T-helper 1 cell (primary cell): Measurements from ENCODE around the gene PLEKHG5.
"Not testable (repeated sequence)": the region's sequence is repeated elsewhere in the genome, so short reads cannot be mapped to it uniquely, and the experiment has no call there.

ENCODE experiments used
- DNase-seq, 5 donors: peaks; one replicate each; pipeline ENCODE4 v3.0.0-alpha.2; 2012 to 2020

The PLEKHG5 gene

DNA sequence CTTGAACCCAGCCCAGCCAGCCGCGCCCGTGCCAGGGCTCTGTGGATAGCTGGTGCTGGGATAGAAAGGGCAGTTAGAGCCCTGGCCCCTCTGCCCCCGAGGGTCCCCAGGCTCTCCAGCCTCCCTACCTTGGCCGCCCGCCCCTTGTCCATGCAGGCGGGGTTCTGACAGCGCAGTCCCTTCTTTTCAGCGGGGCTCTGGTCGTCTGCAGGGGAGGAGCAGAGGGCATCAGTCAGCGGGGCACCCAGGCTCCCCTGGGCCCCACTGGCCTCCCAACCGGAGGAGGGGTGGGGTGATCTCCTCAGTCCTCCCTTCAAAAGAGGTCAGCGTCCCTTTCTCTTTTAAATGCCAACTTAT is 4.9 kb upstream of the PLEKHG5 start:
- DNase-seq: no peak

DNA sequence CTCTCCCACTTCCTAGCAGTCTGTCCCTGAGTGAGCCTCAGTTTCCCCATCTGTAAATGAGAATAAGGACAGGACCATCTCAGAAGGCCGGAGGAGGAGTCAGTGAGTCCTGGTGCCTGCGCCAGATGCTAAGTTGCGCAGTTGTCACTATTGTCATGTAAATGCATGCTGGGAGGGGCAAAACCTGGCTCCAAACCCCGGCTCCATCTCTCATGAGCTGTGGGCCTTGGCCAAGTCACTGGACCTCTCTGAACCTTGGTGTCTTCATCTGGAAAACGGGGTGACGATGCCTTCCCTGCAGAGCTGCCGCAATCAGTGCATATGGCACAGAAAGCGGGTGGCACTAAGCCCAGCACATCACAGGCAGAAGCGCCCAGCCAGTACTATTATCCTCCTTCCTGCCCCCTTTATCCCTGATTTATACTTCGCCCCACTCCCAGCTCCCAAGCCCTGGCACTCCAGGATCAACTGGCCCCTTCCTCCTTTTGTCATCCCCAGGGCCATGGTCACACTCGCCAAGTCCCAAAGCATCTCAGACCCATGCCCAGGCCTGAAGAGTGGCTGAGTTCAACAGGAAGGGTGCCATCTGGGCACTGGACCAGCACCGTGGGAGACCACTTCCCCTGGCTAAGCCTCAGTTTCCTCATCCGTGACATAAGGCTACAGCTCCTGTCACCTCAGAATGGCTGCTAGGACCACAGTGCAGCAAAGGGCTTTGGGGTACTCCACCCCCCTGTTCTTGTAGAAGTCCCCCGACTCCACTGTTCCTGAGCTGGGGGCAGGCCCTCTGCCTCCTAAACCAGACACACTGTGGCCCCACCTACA is 4.3 kb upstream of the PLEKHG5 start:
- DNase-seq: no peak

DNA sequence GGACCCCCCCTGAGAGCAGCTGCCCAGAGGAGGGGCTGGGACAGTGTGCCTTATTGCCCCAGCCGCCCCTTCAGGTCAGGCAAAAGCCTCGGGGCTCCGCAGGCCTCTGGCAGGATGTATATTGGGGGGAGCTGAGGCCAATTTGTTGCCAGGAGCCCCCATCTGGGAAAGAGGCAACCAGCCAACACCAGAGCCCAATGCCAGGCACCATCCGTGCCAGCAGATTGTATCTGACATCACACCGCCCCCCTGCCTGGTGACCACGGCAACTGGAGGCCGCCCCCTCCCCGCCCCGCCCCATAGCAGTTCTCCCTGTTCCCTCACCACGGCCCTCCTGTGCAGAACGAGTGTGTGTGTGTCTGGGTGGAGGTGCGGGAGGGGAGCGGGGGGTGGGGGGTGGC is 3.6 kb upstream of the PLEKHG5 start:
- DNase-seq: no peak

DNA sequence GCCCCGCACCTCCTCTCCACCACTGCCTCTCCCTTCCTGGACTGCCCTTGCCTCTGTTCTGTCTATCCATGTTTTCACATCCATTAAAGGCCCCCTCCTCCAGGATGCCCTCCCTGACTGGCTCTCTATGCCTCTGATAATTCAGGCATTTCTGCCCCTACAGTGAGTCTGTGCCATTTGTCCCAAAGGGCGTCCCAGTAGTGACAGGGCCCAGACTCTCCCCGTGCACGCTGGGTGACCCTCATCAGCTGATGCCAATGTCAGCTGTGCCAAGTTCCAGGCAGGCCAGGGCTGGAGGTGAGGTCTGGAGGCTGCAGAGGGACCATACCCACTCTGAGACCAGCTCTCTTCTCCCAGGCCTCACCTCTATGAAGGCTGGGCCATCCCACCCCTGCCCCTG is 3.2 kb upstream of the PLEKHG5 start:
- DNase-seq: no peak

DNA sequence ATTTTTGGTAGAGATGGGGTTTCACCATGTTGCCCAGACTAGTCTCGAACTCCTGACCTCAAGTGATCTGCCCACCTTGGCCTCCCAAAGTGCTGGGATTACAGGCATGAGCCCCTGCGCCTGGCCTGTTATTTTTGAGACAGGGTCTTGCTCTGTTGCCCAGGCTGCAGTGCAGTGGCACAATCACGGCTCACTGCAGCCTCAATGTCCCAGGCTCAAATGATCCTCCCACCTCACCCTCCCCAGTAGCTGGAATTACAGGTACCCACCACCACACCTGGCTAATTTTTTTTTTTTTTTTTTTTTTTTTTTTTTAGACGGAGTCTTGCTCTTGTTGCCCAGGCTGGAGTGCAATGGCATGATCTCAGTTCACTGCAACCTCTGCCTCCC is 2.4 kb upstream of the PLEKHG5 start:
- DNase-seq: not testable (repeated sequence)

DNA sequence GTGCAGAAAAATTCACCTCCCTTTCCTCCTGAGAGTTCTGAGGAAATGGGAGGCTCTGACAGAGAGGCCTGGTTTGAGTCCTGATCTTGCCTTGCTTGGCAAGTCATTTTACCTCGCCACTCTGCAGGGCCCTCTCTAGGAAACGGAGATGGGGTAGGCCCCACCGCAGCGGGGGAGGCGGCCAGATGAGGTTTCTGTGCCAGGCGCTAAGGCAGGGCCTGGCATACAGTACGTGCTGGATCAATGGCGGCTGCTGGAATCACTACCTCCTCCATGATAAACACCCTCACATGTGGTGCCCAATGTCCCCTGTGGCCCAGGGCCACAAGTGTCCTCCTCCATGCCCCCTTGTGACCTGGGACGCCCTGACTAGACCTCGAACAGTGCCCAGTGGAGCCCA is 499 bp upstream of the PLEKHG5 start:
- no peak for DNase-seq

DNA sequence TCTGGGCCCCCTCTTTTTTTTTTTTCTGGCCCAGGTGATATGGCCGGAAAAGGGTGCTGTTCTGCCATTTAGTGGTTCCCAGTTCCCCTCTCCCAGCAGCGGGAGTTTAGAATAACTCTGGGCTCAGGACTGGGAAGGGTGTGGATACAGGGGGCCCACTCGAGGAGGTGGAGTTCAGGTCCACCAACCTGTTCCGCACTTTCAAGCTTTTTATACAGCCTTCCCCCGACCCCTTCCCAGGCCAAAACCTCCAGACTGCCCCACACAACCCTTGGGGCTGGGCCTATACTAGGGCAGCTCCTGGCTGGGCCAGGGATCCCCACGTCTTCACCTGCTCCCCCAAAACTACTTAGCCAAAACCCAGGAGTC is 402 bp downstream of the PLEKHG5 start:
- no peak for DNase-seq

DNA sequence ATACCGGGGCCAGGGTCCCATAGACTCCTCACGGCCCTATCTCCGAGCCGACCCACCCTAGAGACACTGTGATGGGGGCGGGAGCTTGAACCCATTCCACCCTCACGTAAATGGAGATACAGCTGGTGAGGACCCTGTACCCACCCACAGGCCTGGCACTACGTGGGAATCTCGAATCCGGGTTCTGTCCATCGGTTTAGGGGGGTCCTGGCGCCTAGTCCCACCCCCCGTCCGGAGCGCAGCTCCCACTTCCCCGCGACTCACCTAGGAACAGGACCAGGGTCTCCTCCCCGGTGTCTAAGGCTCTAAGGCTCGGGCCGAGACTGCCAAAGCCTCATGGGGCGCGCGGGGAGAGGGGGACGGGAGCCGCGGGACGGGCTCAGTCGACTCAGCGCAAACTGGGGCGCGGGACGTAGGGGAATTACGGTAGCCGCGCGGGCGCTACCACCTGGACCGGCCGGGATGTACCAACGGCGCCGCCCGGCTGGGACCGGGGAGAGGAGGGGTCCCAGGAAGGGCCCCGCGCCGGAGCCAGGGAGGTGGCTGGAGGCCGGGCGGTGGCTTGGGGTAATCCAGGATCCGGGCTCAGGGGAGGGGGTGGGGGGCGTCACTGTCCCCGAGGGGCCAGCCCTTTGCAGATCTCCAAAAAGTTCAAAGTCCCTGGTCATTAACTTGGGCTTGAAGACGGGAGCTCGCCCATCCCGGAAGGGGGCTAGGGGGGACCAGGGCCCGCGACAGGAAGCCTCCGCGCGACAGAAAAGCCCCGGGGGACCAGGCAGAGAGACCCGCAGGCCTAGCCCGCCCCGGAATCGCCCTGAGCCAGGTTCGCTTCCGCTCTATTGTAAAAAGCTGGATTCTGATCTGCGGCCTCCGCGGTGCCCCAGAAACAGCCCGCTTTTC is 1.0 kb downstream of the PLEKHG5 start:
- peak in 3 of 5 donors; percentile 31 to 81 (median 33) for DNase-seq

DNA sequence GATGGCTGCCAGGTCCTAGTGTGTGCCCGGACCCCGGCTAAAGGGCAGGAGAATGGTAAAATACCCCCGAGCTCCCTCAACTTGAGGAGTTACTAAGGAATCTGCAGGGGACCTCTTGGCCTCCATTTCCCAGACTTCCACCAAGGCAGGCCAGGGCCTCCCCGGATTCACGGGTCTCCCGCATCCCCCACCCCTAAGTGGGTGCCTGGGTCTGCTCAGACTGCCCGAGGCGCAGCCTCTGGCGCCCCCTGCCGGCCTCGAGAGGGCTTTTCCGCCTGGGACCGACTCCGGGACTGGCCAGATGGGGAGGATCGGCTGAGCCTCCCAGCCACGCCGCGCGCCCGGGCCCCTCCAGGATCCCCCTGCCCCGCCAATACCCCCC is 1.7 kb downstream of the PLEKHG5 start:
- DNase-seq: peak; percentile 48 to 83 (median 68)

DNA sequence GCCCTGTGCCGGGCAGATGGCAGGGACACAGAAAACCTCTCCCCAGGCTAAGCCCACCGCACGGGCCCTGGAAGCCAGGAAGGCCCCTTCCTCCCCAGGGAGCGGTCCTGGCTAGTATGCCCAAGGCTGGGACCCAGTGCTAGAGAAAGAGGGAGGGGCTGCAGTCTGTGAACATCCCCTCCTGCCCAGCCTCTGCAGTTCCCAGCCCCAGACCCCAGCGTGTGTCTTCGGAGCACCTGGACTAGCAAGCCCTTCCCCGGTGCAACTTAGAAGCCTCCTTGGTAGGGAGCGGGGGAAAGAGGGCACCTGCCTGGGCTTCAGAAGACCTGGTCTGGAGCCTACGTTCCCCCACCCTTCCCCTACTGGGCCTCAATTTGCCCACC is 2.1 kb downstream of the PLEKHG5 start:
- no peak for DNase-seq

DNA sequence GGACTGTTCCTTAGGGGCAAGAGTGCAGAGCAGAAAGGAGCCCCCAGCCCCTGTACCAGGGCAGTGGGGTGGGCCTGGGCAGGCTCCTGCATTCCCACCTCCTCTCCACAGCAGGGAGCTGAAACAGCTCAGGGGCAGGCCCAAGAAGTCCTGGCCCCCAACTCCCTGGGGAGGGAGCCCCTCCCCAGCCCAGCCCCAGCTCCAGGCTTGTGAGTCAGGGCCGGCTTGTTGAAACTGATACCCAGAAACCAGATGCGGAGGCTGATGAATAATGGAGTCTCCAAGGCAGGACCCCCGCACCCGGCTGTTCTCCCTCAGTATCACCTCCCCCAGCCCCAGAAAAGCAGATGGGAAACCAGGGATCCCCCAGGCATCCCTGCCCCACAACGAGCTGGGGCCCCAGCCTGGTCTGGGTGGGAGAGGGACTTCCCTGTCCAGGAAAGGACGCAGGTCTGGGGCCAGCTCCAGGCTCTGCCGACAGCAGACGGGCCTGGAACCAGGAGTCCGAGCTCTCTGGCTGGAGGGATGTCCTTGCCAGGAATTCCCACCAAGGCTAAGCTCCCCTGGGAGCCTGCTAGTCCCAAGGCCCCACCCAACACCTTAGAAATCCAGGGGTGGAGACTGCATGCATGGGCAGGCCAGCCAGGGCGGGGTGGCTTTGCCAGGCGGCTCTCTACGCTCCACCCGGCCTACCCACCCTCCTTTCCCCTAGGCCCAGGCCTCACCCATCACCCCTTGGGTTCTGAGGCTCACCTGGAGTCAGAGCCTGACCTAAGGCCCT is 2.7 kb downstream of the PLEKHG5 start:
- no peak for DNase-seq

DNA sequence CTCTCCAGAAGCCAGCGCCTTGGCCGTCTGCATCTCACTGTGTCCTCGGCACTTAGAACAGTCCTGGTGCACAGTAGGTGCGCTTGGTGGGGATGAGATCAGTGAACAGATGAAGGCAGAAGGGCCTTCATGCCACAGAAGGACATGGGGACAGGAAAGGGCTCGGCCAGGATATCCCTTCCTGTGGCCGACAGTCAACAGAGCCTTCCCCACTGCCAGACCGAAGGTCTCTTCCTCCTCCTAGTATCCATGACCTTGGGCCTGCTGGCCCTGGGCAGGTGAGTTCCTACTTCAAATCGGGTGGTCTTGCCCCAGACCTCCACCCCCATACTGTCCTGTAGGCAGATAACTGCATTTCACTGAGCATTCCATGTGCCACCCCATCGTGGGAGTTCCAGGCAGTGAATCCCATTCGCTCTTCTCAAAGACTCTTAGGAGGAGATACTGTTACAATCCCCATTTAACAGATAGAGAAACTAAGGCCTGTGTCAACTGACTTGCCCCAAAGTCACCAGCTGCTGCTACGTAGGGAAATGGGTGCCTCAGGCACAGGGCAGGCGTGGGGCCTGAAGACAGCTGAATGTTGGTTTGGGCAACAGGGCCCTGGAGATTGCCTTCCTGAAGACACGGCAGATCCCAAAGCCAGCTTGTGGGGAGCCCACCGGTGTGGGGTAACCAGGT is 3.5 kb downstream of the PLEKHG5 start:
- DNase-seq: no peak

DNA sequence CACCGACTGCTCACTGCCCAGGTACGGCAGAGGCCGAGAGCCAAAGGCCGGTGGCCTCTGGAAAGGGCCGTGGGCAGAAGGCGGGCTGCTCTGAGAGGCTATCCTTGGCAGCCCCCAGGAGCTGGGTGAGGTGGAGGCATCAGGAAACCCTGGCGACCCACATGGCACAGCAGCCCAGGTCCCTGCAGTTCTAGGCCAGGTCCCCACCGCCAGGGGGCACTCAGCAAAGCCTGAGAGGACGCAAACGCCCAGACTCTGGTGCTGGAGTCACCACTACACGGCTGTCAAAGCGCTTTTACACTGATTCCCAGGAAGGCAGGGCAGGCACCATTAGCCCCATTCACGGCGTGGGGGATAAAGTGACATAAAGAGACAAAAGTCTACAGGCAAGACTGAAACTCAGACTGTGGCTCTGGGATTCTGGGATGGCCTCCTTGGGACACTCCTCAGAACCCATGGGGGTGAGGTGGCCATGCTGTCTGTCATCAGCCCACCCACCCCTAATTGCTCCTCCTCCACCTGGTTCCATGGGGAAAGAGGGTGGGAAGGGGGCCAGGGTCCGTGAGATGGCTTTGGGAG is 4.9 kb downstream of the PLEKHG5 start:
- peak; percentile 61 to 85 (median 78) for DNase-seq

DNA sequence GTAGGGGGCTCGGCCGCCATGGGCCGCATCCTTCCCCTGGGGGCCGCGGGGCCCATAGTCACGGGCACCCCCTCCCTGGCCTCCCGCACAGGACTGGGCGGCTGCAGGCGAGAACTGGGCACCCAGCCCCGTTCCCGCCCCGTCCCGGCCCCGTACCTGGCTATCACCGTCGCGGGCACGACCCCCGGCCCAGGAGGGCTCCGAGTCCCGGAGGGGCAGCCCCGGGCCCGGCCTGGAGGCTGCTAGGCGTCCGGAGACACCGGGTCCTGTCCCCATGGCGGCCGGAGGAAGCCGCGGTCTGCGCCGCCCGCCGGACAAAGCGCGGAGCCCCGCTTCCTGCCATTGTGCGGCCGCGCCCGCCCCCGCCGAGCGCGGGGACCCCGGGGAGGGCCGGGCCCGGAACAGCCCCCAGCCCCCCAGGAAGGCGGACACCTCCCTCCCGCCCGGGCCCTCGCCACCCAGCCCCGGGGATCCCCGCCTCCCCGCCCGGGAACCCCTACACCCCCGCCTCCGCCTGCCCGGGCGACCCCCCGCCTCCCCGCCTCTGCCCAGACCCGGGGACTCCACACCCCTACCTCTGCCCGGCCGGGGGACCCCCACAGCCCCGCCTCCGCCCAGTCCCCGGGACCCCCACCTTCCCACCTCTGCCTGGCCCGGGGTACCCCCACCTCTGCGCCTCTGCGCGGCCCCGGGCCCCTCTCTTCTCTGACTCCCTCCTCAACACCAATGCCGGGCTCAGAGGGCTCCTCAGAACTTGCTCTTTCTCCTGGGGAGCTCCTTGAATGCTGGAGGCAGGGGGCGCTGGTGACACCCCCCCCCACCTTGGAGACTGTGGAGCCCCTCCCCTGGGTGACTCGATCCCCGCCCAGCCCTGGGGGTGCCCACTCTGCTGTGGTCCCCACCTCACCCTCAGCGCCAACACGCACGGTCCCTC is 6.0 kb downstream of the PLEKHG5 start:
- DNase-seq: no peak

DNA sequence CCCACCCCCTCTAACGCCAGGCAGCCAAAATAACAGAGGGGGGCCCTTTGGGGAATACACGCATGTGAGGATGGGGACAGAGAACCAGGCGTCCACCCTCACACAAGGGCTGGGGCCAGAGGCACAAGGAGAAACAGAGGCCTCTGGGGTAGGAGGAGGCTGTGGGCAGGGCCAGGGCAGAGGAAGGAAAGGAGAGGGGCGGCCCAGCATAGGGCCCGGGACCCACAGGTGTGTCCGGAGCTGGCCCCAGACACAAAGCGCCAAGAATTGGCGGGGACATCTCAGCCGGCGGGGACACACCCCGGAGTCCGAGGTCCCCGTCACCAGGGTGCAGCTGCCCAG is 6.7 kb downstream of the PLEKHG5 start:
- DNase-seq: no peak

DNA sequence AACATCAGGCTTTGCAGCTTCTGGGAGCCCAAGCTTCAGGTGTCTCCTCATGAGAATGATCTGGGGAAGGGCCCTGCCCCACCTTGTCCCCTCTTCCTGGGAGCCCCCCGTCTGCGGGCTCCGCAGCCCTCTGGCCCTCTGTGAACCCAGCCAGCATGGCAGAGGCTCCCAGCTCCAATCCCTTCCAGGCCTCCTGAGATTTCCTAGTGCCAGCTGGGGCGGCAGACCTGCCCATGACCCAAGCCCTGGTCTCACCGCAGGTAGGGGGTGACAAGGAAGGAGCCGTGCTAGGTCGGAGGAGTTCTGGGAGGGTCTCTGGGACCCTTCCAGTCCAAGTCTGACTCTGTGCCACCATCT is 7.7 kb downstream of the PLEKHG5 start:
- DNase-seq: no peak

DNA sequence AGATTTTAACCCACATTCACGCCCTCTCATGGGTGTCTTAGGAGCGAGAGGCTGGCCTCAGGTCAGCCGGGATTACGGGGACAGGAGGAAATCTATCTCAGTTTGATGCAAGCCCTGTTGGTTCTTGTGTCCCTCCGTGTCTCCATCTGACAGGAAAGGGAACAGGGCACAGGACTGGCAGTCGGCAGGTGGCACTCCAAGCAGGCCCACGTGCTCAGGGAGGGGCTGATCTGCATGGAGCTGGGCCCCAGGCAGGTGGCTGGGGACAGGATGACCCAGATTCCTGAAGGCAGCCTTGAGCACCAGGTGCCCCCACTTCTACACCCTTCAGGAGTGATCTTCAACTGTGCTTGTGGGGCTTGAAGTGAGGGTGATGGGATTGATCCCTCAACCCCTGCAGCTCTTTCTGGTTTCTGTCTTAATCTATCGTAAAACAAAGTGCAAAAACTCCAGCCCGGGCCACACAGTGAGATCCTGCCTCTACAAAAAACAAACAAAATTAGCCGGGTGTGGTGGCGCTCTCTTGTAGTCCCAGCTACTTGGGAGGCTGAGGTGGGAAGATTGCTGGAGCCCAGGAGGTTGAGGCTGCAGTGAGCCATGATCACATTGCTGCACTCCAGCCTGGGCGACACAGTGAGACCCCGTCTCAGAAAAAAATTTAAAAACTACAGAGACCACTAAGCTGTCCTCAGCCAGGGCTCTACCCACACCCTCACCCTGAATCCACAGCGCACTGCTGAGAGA is 8.3 kb downstream of the PLEKHG5 start:
- no peak for DNase-seq

DNA sequence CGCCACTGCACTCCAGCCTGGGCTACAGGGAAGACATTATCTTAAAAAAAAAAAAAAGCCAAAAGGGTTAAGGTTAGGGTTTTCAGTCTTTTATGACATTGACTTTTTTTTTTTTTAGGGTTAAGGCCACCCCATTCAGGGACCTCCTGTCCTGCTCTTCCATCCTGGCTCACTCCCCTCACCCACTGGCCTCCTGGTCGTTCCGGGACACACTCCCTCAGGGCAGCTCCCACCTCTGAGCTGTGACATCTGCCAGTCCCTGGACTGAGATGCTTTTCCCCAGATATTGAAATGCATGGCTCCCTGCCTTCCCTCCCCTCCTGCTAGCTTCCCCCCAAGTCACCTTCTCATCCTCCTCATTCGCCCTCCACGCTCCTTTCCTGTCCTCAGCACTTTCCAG is 9.6 kb downstream of the PLEKHG5 start:
- no peak for DNase-seq

DNA sequence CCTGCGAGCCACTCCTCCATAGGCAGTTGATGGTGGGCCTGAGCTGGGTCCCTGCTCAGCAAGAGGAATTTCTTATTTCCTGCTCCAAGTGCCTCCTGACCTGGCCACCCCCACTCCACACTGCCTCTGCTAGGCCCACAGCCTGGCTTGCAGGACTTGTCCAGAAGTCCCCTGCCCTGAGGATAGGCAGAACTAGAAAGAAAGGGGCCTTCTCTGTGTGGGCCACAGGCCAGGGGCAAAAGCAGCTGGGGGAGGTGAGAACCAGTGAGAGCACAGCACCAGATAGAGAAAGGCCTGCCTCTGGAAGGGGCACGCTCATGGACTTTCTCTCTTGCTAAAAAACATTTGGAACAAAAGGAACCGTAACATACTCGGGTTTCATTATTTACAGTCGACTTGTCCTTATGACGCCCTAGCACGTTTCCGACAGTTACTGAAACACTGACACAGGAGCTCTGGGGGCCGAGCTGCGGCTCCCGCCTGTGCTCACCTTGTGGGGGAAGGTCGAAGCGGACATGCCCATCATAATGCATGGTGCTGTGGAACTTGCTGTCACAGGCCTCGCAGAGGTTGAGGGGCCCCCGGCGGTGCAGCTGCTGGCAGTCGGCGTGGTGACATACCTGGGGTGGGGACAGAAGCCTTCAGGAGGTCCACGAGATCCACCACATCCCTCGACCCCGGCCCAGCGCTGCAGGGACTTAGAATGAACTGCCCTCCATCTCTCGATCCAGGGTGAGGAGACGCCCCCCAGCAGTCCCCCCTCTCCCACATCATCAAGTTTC is 14.2 kb downstream of the PLEKHG5 start:
- no peak for DNase-seq

DNA sequence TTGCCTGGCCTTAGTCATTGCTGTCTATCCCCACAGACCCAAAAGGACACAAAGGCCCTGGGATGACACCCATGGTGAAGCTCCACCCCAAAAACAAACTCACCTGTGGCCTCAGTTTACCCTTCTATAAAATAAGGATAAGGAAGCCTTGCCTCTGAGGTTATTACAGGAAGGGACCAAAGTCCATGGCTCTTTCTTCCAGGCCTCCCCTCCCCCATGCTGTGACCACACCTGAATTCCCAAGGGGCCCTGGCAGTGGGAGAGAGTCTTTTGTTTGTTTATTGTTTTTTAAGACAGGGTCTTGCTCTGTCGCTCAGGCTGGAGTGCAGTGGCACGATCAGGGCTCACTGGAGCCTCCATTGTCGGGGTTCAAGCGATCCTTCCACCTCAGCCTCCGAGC is 15.0 kb downstream of the PLEKHG5 start:
- DNase-seq: no peak
